Fibroblast of lung (primary cell): ENCODE measurements around the gene SNRPD1.

ENCODE experiments used
- CTCF ChIP-seq, 2 donors: IDR thresholded peaks in 1 of 2; conservative IDR thresholded peaks in 1 of 2; 1 replicate in 1 of 2; 2 replicates in 1 of 2; pipeline ENCODE4 v1.5.1; 2011 to 2012; ENCODE audit warnings: low read length in 2 of 2, control low read depth in 1 of 2, inconsistent platforms in 1 of 2, low read depth in 1 of 2, mild to moderate bottlenecking in 1 of 2
- EZH2 ChIP-seq: IDR thresholded peaks from 2 replicates; pipeline ENCODE4 v1.5.1; 2012; ENCODE audit warnings: low read length, control low read depth, mild to moderate bottlenecking; ENCODE audit errors: missing control alignments

GRCh38 chr18:21575656-21576055 lies 36.5 kb upstream of the SNRPD1 start:
- TF ChIP-seq EZH2 (no peak), CTCF (conservative IDR thresholded peaks at IDR 0.05 in 1 of 2, IDR thresholded peaks at IDR 0.05 in 1 of 2; ENCODE audit: low read depth in 1 of 2, low read length in 2 of 2) (no peak)
